Transverse colon (tissue), 4 donors: ENCODE measurements around the gene GPR78. TPM values are rescaled to one million over a fixed set of nuclear protein-coding genes. Genes with fewer than 3 reads are reported as not detected.
"Not testable (repeated sequence)": the region's sequence is repeated elsewhere in the genome, so short reads cannot be mapped to it uniquely, and the experiment has no call there.

Experiments used
- DNase-seq: peaks from one replicate; pipeline ENCODE4 v3.0.0-alpha.2; 2019
- H3K27ac ChIP-seq, 4 donors: fragments of 200-600 bp; sonication (generic); 2 replicates each; pipeline ENCODE4 v1.5.1; 2016 to 2018; ENCODE audit warnings: inconsistent platforms in 4 of 4
- H3K27me3 ChIP-seq: fragments of 200-600 bp; sonication (generic); 2 replicates; pipeline ENCODE4 v1.5.1; 2017; ENCODE audit warnings: inconsistent platforms
- H3K36me3 ChIP-seq, 4 donors: fragments of 200-600 bp; sonication (generic); 2 replicates each; pipeline ENCODE4 v1.5.1; 2017 to 2019; ENCODE audit warnings: inconsistent platforms in 4 of 4
- H3K4me1 ChIP-seq, 4 donors: fragments of 200-600 bp; sonication (generic); 2 replicates each; pipeline ENCODE4 v1.5.1; 2017 to 2020; ENCODE audit warnings: inconsistent platforms in 4 of 4
- H3K4me3 ChIP-seq, 4 donors: fragments of 200-600 bp; sonication (generic); 1 replicate in 1 of 4; 2 replicates in 3 of 4; pipeline versions ENCODE4 v1.5.1 to v1.6.1; 2017 to 2019; ENCODE audit warnings: inconsistent platforms in 4 of 4
- H3K9me3 ChIP-seq, 2 donors: fragments of 200-600 bp; sonication (generic); 2 replicates each; pipeline ENCODE4 v1.5.1; 2017 to 2019; ENCODE audit warnings: inconsistent platforms in 2 of 2
- EP300 ChIP-seq: sonication (generic); formaldehyde crosslinking; IDR thresholded peaks from one replicate; pipeline ENCODE4 v1.6.1; 2017; ENCODE audit warnings: antibody characterized with exemption, low read depth
- POLR2A ChIP-seq: fragments of 450-650 bp; IDR thresholded peaks from one replicate; pipeline ENCODE4 v1.6.1; 2016; ENCODE audit warnings: antibody characterized with exemption, mild to moderate bottlenecking, moderate library complexity
- POLR2AphosphoS5 ChIP-seq, 3 donors: sonication (generic); formaldehyde crosslinking; IDR thresholded peaks; one replicate each; pipeline ENCODE4 v1.6.1; 2016; ENCODE audit warnings: antibody characterized with exemption in 3 of 3
- WGBS, 2 donors: methylation state at CpG; one replicate each; pipeline ENCODE4 v1.1.5; 2018; ENCODE audit warnings: low coverage in 1 of 2; 5-methylcytosine and 5-hydroxymethylcytosine counted together
- in situ Hi-C, 4 donors: fragments of 200-750 bp; cut with MboI; loops; one replicate each; pipeline versions ENCODE4 v1.15.0 to v1.15.1; 2017; ENCODE audit warnings: low sequenced_read_pairs in 3 of 4, low pct_ligation_motif_present in 1 of 4, low pct_unique_long_range_greater_than_20kb in 1 of 4
- intact Hi-C: fragments of 100-400 bp; cut with DNase I; formaldehyde crosslinking; loops from one replicate; pipeline ENCODE4 v1.15.1; 2023; ENCODE audit warnings: low total_unique reads
- total RNA-seq, 4 donors: library from RNA; depleted of rRNA; stranded (reverse); fragments of >200 nt; gene quantifications; one replicate each; pipeline ENCODE4 v1.1.0, GENCODE V29; 2016
- TF ChIP-seq, protein P1 (sequence below), 5 experiments: fragments of 200-600 bp in 3 of 5; fragments of 450-650 bp in 2 of 5; sonication (generic) in 3 of 5; IDR thresholded peaks; 1 replicate in 2 of 5; 2 replicates in 3 of 5; pipeline ENCODE4 v1.5.1; 2016 to 2017; ENCODE audit warnings: antibody characterized with exemption in 5 of 5, inconsistent platforms in 3 of 5, mild to moderate bottlenecking in 2 of 5, moderate library complexity in 1 of 5

Gene GPR78
- total RNA-seq, 4 donors from 2014 or later: 0.14 TPM; not detected in 3

DNA sequence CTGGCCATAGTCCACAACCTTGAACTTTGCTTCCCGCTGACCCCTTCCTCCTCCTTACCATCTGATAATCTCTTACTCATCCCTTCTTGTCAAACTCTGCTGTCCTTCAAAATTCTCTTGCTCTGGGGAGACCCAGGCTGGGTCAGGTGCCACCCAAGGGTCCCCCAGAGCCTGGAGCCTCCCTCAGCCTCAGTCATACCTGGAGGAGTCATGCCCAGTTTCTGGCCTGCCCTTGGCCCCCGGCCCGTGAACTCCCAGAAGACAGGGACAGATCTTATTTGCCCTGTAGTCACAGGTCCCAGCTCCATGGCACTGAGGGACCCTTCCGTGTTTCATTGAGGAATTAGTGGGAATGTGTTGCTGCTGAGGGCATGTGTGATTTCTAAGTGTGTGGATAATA is 4.7 kb upstream of the GPR78 start:
- Histone ChIP-seq H3K27me3 (peaks cover 16% of the 10 kb centered on the region), H3K4me3 (no peak overlapping the region), H3K9me3 (no peaks in the 10 kb centered on the region), H3K36me3 (no peaks in the 10 kb centered on the region), H3K27ac (no peak overlapping the region), H3K4me1 (no peaks in the 10 kb centered on the region)
- intact Hi-C loops (no loop called here), in situ Hi-C loops (loop anchor here in 2 of 4 donors (25.0 kb wide), 2 partner anchors 113 to 338 kb away; no protein-coding TSS in a partner anchor)
- no peak for TF ChIP-seq POLR2AphosphoS5 (IDR thresholded peaks at IDR 0.05)
- TF ChIP-seq, protein P1, sequence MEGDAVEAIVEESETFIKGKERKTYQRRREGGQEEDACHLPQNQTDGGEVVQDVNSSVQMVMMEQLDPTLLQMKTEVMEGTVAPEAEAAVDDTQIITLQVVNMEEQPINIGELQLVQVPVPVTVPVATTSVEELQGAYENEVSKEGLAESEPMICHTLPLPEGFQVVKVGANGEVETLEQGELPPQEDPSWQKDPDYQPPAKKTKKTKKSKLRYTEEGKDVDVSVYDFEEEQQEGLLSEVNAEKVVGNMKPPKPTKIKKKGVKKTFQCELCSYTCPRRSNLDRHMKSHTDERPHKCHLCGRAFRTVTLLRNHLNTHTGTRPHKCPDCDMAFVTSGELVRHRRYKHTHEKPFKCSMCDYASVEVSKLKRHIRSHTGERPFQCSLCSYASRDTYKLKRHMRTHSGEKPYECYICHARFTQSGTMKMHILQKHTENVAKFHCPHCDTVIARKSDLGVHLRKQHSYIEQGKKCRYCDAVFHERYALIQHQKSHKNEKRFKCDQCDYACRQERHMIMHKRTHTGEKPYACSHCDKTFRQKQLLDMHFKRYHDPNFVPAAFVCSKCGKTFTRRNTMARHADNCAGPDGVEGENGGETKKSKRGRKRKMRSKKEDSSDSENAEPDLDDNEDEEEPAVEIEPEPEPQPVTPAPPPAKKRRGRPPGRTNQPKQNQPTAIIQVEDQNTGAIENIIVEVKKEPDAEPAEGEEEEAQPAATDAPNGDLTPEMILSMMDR (IDR thresholded peaks at IDR 0.05): no peak
- no peak for TF ChIP-seq POLR2A
- no peak for TF ChIP-seq EP300
- no peak for DNase-seq
- 74% methylated on average over 4 of the region's 4 CpGs; no CpG with 5 or more reads in 1 of the 2 donors for WGBS, 2 donors

DNA sequence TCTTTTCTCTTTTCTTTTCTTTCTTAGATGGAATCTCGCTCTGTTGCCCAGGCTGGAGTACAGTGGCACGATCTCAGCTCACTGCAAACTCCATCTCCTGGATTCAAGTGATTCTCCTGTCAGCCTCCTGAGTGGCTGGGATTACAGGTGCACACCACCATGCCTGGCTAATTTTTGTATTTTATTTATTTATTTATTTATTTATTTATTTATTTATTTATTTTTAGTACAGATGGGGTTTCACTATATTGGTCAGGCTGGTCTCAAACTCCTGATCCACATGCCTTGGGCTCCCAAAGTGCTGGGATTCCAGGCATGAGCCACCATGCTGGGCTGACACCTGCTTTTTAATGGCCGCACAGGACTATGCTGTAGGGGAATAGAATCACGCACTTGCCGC is 3.6 kb upstream of the GPR78 start:
- H3K4me3 ChIP-seq, DNase-seq, H3K36me3 ChIP-seq, H3K27ac ChIP-seq, H3K9me3 ChIP-seq, intact Hi-C loops, H3K4me1 ChIP-seq: not testable (repeated sequence)
- 82 to 100% methylated on average over 1 to 5 of the region's 5 CpGs for WGBS, 2 donors
- H3K27me3 ChIP-seq: peaks cover 28% of the 10 kb centered on the region
- in situ Hi-C loops: loop anchor here in 2 of 4 donors (25.0 kb wide), 2 partner anchors 114 to 339 kb away; no protein-coding TSS in a partner anchor

DNA sequence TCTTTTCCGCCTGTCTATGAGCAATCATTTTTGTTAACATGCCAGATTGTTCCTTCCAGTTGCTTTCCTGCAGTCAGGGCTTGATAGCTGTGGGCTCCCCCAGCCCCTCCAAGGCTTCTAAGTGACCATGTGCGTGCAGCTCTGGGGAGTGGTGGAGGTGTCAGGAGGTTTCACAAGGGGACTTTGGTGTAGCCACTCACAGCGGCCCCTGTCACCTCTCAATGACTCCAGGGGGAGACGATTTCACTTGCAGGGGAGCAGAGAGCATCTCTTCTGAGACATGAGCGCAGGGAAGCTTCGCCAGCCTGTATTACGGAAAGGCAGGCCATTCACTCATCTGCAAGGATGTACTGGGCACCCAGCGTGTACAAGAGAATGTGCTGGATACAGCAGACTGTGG is 3.1 kb upstream of the GPR78 start:
- H3K9me3 ChIP-seq: no peaks in the 10 kb centered on the region
- no peak for DNase-seq
- H3K27ac ChIP-seq: no peak overlapping the region
- in situ Hi-C loops (loop anchor here in 2 of 4 donors (25.0 kb wide), 2 partner anchors 115 to 340 kb away; no protein-coding TSS in a partner anchor), intact Hi-C loops (no loop called here)
- 50 to 72% methylated on average over 1 to 8 of the region's 8 CpGs for WGBS, 2 donors
- H3K27me3 ChIP-seq: peaks cover 32% of the 10 kb centered on the region
- H3K4me1 ChIP-seq: peaks cover 0 to 3% (median 0%) of the 10 kb centered on the region in 4 donors
- no peaks in the 10 kb centered on the region for H3K36me3 ChIP-seq
- TF ChIP-seq EP300 (no peak), POLR2AphosphoS5 (IDR thresholded peaks at IDR 0.05) (no peak), POLR2A (no peak)
- TF ChIP-seq, protein P1 (IDR thresholded peaks at IDR 0.05): no peak
- no peak overlapping the region for H3K4me3 ChIP-seq

DNA sequence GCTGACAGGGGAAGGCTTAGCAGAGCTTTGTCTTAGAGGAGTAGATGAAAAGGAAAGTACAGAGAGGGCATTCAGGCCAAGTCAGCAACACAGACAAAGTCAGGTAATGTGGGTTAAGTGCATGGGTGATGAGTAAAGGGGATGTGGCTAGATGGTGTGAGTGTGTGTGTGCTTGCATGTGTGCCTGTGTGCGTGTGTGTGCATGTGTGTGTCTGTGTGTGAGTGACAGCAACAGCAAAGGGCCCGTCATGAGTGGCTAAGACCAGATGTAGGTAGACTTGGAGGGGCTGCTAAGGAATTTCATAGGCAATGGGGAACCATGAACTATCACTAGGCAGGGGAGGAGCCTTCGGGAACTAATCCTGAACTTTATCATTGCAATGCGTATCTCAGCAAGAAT is 2.2 kb upstream of the GPR78 start:
- H3K27ac ChIP-seq: no peak overlapping the region
- no peaks in the 10 kb centered on the region for H3K9me3 ChIP-seq
- peaks cover 0 to 3% (median 0%) of the 10 kb centered on the region in 4 donors for H3K4me1 ChIP-seq
- H3K27me3 ChIP-seq: peaks cover 38% of the 10 kb centered on the region
- no peak overlapping the region for H3K4me3 ChIP-seq
- TF ChIP-seq, protein P1 (IDR thresholded peaks at IDR 0.05): no peak
- in situ Hi-C loops: loop anchor here in 2 of 4 donors (25.0 kb wide), 2 partner anchors 116 to 341 kb away; no protein-coding TSS in a partner anchor
- intact Hi-C loops: no loop called here
- 63 to 69% methylated on average over 3 to 4 of the region's 4 CpGs for WGBS, 2 donors
- no peaks in the 10 kb centered on the region for H3K36me3 ChIP-seq
- DNase-seq: no peak

GRCh38 chr4:8578717-8579116 is 1.5 kb upstream of the GPR78 start:
- Histone ChIP-seq H3K27me3 (peaks cover 38% of the 10 kb centered on the region), H3K4me1 (peaks cover 0 to 3% (median 0%) of the 10 kb centered on the region in 4 donors), H3K36me3 (no peaks in the 10 kb centered on the region), H3K4me3 (no peak overlapping the region), H3K27ac (no peak overlapping the region), H3K9me3 (no peaks in the 10 kb centered on the region)
- TF ChIP-seq, protein P1 (IDR thresholded peaks at IDR 0.05): no peak
- TF ChIP-seq POLR2AphosphoS5 (IDR thresholded peaks at IDR 0.05) (no peak), EP300 (no peak), POLR2A (no peak)
- in situ Hi-C loops: loop anchor here in 2 of 4 donors (25.0 kb wide), 2 partner anchors 116 to 341 kb away; no protein-coding TSS in a partner anchor
- no peak for DNase-seq
- intact Hi-C loops: no loop called here
- 87% methylated on average over 3 of the region's 3 CpGs; no CpG with 5 or more reads in 1 of the 2 donors for WGBS, 2 donors
